ENCODE results near the gene DTX2.
"Not testable (repeated sequence)": the region's sequence is repeated elsewhere in the genome, so short reads cannot be mapped to it uniquely, and the experiment has no call there.

DNA sequence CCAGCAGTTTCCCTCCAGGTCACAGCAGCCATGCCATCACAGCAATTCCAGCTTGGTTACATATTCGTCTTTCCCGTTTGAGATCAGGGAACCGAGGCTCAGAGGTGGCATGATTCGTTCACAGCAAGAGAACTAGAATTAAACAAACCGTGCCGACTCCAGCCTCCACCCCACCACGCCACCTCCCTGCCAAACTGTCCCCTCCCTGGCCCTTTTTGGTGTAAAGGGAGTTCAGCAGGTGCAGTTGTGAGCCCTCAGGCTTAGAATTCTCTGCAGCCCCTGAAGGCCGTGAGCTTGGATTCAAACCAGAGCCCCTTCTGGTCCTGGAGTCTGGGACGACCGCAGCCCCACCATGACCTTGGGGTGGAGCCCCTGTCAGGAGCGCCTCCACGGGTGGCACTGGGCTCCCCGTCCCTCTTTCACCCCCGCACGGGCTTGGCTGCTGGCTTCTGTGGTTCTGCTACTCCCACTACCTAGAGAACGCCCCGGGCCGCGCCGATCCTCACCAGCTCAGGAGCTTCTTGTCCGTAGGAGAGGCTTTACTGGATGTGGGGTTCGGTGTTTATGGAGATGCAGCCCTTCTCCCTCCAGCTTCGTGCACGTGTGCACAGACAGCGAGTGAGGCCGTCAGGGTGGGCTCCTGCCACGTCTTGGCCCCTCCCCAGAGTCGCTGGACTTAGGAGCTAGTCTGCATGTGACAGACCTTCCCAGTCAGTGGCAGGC is 37.9 kb downstream of the DTX2 start:
- TF ChIP-seq, protein P1, sequence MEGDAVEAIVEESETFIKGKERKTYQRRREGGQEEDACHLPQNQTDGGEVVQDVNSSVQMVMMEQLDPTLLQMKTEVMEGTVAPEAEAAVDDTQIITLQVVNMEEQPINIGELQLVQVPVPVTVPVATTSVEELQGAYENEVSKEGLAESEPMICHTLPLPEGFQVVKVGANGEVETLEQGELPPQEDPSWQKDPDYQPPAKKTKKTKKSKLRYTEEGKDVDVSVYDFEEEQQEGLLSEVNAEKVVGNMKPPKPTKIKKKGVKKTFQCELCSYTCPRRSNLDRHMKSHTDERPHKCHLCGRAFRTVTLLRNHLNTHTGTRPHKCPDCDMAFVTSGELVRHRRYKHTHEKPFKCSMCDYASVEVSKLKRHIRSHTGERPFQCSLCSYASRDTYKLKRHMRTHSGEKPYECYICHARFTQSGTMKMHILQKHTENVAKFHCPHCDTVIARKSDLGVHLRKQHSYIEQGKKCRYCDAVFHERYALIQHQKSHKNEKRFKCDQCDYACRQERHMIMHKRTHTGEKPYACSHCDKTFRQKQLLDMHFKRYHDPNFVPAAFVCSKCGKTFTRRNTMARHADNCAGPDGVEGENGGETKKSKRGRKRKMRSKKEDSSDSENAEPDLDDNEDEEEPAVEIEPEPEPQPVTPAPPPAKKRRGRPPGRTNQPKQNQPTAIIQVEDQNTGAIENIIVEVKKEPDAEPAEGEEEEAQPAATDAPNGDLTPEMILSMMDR (conservative IDR thresholded peaks at IDR 0.05 in 1 of 2, IDR thresholded peaks at IDR 0.05 in 1 of 2; ENCODE audit: extremely low read depth in 1 of 2, insufficient read depth in 1 of 2, low read depth in 1 of 2, low read length in 2 of 2) = not testable (repeated sequence)
- TF ChIP-seq EZH2 (IDR thresholded peaks at IDR 0.05; ENCODE audit: borderline replicate concordance, low read length) = not testable (repeated sequence)

Data from mammary epithelial cell (primary cell).